GM19238 (cell line): ENCODE results near the gene APP.

Experiments
- DNase-seq: peaks from one replicate; pipeline ENCODE4 v3.0.0; 2011; ENCODE audit warnings: low spot score; ENCODE audit not compliant: insufficient read length

The APP gene

DNA sequence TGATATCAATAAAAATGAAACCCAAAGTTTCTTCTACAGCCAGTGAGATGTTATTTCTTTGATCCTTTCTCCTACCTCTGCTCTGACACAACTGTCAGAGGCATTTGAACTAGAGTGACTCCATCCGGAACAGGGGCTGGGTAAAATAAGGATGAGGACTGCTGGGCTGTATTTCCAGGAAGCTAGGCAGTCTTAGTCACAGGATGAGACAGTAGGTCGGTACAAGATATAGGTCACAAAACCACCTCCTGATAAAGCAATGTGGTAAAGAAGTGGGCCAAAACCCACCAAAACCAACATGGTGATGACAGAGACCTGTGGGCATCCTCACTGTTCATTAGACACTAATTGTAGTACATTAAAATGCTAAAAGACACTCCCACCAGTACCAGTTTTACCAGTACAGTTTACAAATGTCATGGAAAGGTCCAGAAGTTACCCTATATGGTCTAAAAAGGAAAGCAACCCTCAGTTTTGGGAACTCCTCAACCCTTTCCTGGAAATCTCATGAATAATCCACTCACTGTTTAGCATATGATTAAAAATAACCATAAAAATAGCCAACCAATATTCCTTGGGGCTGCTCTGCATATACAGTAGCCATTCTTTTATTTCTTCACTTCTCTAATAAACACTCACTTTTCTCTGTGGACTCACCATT lies 339.1 kb downstream of the APP start:
- no peak for DNase-seq
